Liver (tissue), 9 donors: ENCODE results near the gene MRPL54. TPM values are rescaled to one million over a fixed set of nuclear protein-coding genes. Genes with fewer than 3 reads are reported as not detected.

Experiments
- DNase-seq: peaks from one replicate; pipeline ENCODE4 v3.0.0-alpha.2; 2017; ENCODE audit warnings: low spot score
- H3K27ac ChIP-seq, 2 donors: one replicate each; pipeline ENCODE4 v1.7.0; 2013; ENCODE audit warnings: inconsistent platforms in 2 of 2, low read length in 2 of 2, control low read depth in 1 of 2, low read depth in 1 of 2, mild to moderate bottlenecking in 1 of 2
- H3K27me3 ChIP-seq, 4 donors: one replicate each; pipeline versions ENCODE4 v1.6.1 to v1.7.0; 2013; ENCODE audit warnings: low read length in 3 of 4, inconsistent platforms in 1 of 4, mild to moderate bottlenecking in 1 of 4, moderate library complexity in 1 of 4; ENCODE audit not compliant: control insufficient read depth in 4 of 4, insufficient read depth in 4 of 4
- H3K36me3 ChIP-seq, 4 donors: one replicate each; pipeline versions ENCODE4 v1.6.1 to v1.7.0; 2013; ENCODE audit warnings: low read length in 3 of 4, mild to moderate bottlenecking in 3 of 4, low read depth in 1 of 4, moderate library complexity in 1 of 4; ENCODE audit not compliant: control insufficient read depth in 4 of 4, insufficient read depth in 3 of 4
- H3K4me1 ChIP-seq, 4 donors: one replicate each; pipeline versions ENCODE4 v1.6.1 to v1.7.0; 2013; ENCODE audit warnings: low read length in 3 of 4, mild to moderate bottlenecking in 3 of 4, moderate library complexity in 1 of 4; ENCODE audit not compliant: control insufficient read depth in 4 of 4, insufficient read depth in 4 of 4
- H3K4me3 ChIP-seq, 3 donors: one replicate each; pipeline versions ENCODE4 v1.6.1 to v1.7.0; 2013; ENCODE audit warnings: low read length in 3 of 3, control low read depth in 1 of 3, low read depth in 1 of 3, mild to moderate bottlenecking in 1 of 3
- H3K9ac ChIP-seq, 2 donors: one replicate each; pipeline ENCODE4 v1.7.0; 2013; ENCODE audit warnings: low read length in 2 of 2, mild to moderate bottlenecking in 2 of 2, moderate library complexity in 2 of 2, control low read depth in 1 of 2, low read depth in 1 of 2
- H3K9me3 ChIP-seq, 4 donors: one replicate each; pipeline versions ENCODE4 v1.6.1 to v1.7.0; 2013; ENCODE audit warnings: low read length in 3 of 4; ENCODE audit not compliant: control insufficient read depth in 4 of 4
- EGR1 ChIP-seq, 2 donors: IDR thresholded peaks; 2 replicates each; pipeline ENCODE4 v1.6.1; 2016 to 2018; ENCODE audit warnings: antibody characterized with exemption in 2 of 2, low read depth in 2 of 2
- FOXA1 ChIP-seq: IDR thresholded peaks from 2 replicates; pipeline ENCODE4 v1.6.1; 2016; ENCODE audit warnings: antibody characterized with exemption
- FOXA2 ChIP-seq: IDR thresholded peaks from 2 replicates; pipeline ENCODE4 v1.6.1; 2016; ENCODE audit warnings: antibody characterized with exemption
- GABPA ChIP-seq, 2 donors: IDR thresholded peaks in 1 of 2; conservative IDR thresholded peaks in 1 of 2; 2 replicates each; pipeline ENCODE4 v1.6.1; 2016; ENCODE audit warnings: antibody characterized with exemption in 2 of 2, mild to moderate bottlenecking in 1 of 2, moderate library complexity in 1 of 2
- HNF4A ChIP-seq, 2 donors: conservative IDR thresholded peaks; 2 replicates each; pipeline ENCODE4 v1.6.1; 2016; ENCODE audit warnings: antibody characterized with exemption in 2 of 2, mild to moderate bottlenecking in 2 of 2
- HNF4G ChIP-seq: IDR thresholded peaks from 2 replicates; pipeline ENCODE4 v1.6.1; 2016; ENCODE audit warnings: antibody characterized with exemption
- JUND ChIP-seq, 2 donors: IDR thresholded peaks; 2 replicates each; pipeline ENCODE4 v1.6.1; 2016; ENCODE audit warnings: antibody characterized with exemption in 2 of 2
- NR2F2 ChIP-seq: IDR thresholded peaks from 2 replicates; pipeline ENCODE4 v1.6.1; 2016; ENCODE audit warnings: antibody characterized with exemption
- RAD21 ChIP-seq, 2 donors: IDR thresholded peaks; 2 replicates each; pipeline ENCODE4 v1.6.1; 2016; ENCODE audit warnings: antibody characterized with exemption in 2 of 2, mild to moderate bottlenecking in 2 of 2
- REST ChIP-seq: IDR thresholded peaks from 2 replicates; pipeline ENCODE4 v1.6.1; 2016; ENCODE audit warnings: antibody characterized with exemption, mild to moderate bottlenecking
- RXRA ChIP-seq, 2 donors: IDR thresholded peaks; 2 replicates each; pipeline ENCODE4 v1.6.1; 2017 to 2018; ENCODE audit warnings: antibody characterized with exemption in 2 of 2, mild to moderate bottlenecking in 1 of 2
- SP1 ChIP-seq: IDR thresholded peaks from 2 replicates; pipeline ENCODE4 v1.6.1; 2018; ENCODE audit warnings: antibody characterized with exemption, mild to moderate bottlenecking
- TAF1 ChIP-seq: conservative IDR thresholded peaks from 2 replicates; pipeline ENCODE4 v1.6.1; 2016; ENCODE audit warnings: antibody characterized with exemption, mild to moderate bottlenecking
- YY1 ChIP-seq: IDR thresholded peaks from 2 replicates; pipeline ENCODE4 v1.6.1; 2016; ENCODE audit warnings: antibody characterized with exemption, mild to moderate bottlenecking
- ZBTB33 ChIP-seq: IDR thresholded peaks from 2 replicates; pipeline ENCODE4 v1.6.1; 2016; ENCODE audit warnings: antibody characterized with exemption
- WGBS: extraction: QIAGEN DNeasy Blood & Tissue Kit; methylation state at CpG from one replicate; pipeline ENCODE4 v1.1.7; 2013; 5-methylcytosine and 5-hydroxymethylcytosine counted together
- polyA plus RNA-seq, 2 donors: library from polyadenylated mRNA; stranded (reverse) in 1 of 2; unstranded in 1 of 2; fragments of 200-250 nt in 1 of 2; fragments of >200 nt in 1 of 2; fragmentation: Nextera tagmentation in 1 of 2; extraction: Ambion mirVana in 1 of 2; gene quantifications; one replicate each; pipeline versions ENCODE4 v1.2.1 to v1.2.3, GENCODE V29; 2013 to 2015
- total RNA-seq, 2 donors: library from RNA; depleted of rRNA; stranded (reverse); fragments of >200 nt; gene quantifications; one replicate each; pipeline ENCODE4 v1.2.3, GENCODE V29; 2014
- TF ChIP-seq, protein P1 (sequence below): IDR thresholded peaks from 2 replicates; pipeline ENCODE4 v1.6.1; 2016; ENCODE audit warnings: antibody characterized with exemption
- TF ChIP-seq, protein P2 (sequence below): IDR thresholded peaks from 2 replicates; pipeline ENCODE4 v1.6.1; 2016; ENCODE audit warnings: antibody characterized with exemption
- TF ChIP-seq, protein P3 (sequence below): fragments of 150-350 bp; IDR thresholded peaks from 2 replicates; pipeline ENCODE4 v1.5.1; 2017; ENCODE audit warnings: improper control_type of control experiment, low read depth, low read length; ENCODE audit not compliant: missing input control
- donor health status: healthy.
- donor health status: healthy.
- donor health status: healthy.
- donor health status: healthy.
- donor health status: healthy.

Gene MRPL54
- total and polyA plus RNA-seq, 4 donors, result 25.1 to 109 (median 42.9) TPM

- no peak overlapping the region for H3K4me3 ChIP-seq
- H3K9me3 ChIP-seq, result peaks cover 0 to 2% (median 0%) of the 10 kb centered on the region in 4 donors
- DNase-seq, result no peak
- H3K36me3 ChIP-seq, result no peaks in the 10 kb centered on the region
- no peak for TF ChIP-seq JUND (IDR thresholded peaks at IDR 0.05)
- no peak for TF ChIP-seq GABPA (IDR thresholded peaks at IDR 0.05 in 1 of 2, conservative IDR thresholded peaks at IDR 0.05 in 1 of 2)
- TF ChIP-seq RXRA (IDR thresholded peaks at IDR 0.05), result no peak
- TF ChIP-seq YY1, result no peak
- TF ChIP-seq, protein P1, sequence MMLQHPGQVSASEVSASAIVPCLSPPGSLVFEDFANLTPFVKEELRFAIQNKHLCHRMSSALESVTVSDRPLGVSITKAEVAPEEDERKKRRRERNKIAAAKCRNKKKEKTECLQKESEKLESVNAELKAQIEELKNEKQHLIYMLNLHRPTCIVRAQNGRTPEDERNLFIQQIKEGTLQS, result no peak
- TF ChIP-seq, protein P2, sequence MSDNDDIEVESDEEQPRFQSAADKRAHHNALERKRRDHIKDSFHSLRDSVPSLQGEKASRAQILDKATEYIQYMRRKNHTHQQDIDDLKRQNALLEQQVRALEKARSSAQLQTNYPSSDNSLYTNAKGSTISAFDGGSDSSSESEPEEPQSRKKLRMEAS, result no peak
- TF ChIP-seq SP1, result no peak
- TF ChIP-seq TAF1, result no peak
- no peak for TF ChIP-seq FOXA2
- TF ChIP-seq HNF4G, result no peak
- TF ChIP-seq EGR1 (IDR thresholded peaks at IDR 0.05; ENCODE audit: low read depth in 2 of 2), result no peak
- TF ChIP-seq NR2F2, result no peak
- no peak for TF ChIP-seq REST
- H3K27me3 ChIP-seq, result no peaks in the 10 kb centered on the region
- H3K9ac ChIP-seq, result no peak overlapping the region
- WGBS, result 93% methylated on average over 5 of the region's 5 CpGs
- H3K4me1 ChIP-seq, result no peaks in the 10 kb centered on the region
- H3K27ac ChIP-seq, result no peak overlapping the region
Observed at GRCh38 chr19:3775831-3776230, 13.3 kb downstream of the MRPL54 start.

- DNase-seq, result no peak
- TF ChIP-seq FOXA1, result no peak
- no peak for TF ChIP-seq EGR1 (IDR thresholded peaks at IDR 0.05; ENCODE audit: low read depth in 2 of 2)
- TF ChIP-seq RXRA (IDR thresholded peaks at IDR 0.05), result no peak
- TF ChIP-seq REST, result no peak
- TF ChIP-seq, protein P3, sequence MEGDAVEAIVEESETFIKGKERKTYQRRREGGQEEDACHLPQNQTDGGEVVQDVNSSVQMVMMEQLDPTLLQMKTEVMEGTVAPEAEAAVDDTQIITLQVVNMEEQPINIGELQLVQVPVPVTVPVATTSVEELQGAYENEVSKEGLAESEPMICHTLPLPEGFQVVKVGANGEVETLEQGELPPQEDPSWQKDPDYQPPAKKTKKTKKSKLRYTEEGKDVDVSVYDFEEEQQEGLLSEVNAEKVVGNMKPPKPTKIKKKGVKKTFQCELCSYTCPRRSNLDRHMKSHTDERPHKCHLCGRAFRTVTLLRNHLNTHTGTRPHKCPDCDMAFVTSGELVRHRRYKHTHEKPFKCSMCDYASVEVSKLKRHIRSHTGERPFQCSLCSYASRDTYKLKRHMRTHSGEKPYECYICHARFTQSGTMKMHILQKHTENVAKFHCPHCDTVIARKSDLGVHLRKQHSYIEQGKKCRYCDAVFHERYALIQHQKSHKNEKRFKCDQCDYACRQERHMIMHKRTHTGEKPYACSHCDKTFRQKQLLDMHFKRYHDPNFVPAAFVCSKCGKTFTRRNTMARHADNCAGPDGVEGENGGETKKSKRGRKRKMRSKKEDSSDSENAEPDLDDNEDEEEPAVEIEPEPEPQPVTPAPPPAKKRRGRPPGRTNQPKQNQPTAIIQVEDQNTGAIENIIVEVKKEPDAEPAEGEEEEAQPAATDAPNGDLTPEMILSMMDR, result no peak
- TF ChIP-seq RAD21 (IDR thresholded peaks at IDR 0.05), result no peak
- TF ChIP-seq SP1, result no peak
- TF ChIP-seq FOXA2, result no peak
- TF ChIP-seq, protein P1, result no peak
- TF ChIP-seq YY1, result no peak
- no peak for TF ChIP-seq GABPA (IDR thresholded peaks at IDR 0.05 in 1 of 2, conservative IDR thresholded peaks at IDR 0.05 in 1 of 2)
- TF ChIP-seq, protein P2, result no peak
- no peak for TF ChIP-seq HNF4A (conservative IDR thresholded peaks at IDR 0.05)
- TF ChIP-seq HNF4G, result no peak
- no peak for TF ChIP-seq ZBTB33
- no peak for TF ChIP-seq NR2F2
- TF ChIP-seq JUND (IDR thresholded peaks at IDR 0.05), result no peak
- no peak for TF ChIP-seq TAF1
- 94% methylated on average over 1 of the region's 1 CpG for WGBS
- Histone ChIP-seq H3K9ac (no peak overlapping the region), H3K27ac (no peak overlapping the region), H3K9me3 (peaks cover 4 to 7% (median 5%) of the 10 kb centered on the region in 4 donors), H3K36me3 (no peaks in the 10 kb centered on the region), H3K4me3 (no peak overlapping the region), H3K4me1 (no peaks in the 10 kb centered on the region), H3K27me3 (no peaks in the 10 kb centered on the region)
Observed at GRCh38 chr19:3776479-3777040, 14.1 kb downstream of the MRPL54 start.
